OCI-M2 (cell line): ENCODE results near the gene KRT85.
"Not testable (repeated sequence)": the region's sequence is repeated elsewhere in the genome, so short reads cannot be mapped to it uniquely, and the experiment has no call there.

Source experiments
- DNase-seq: peaks from one replicate; lab custom pipeline; 2025; ENCODE audit not compliant: unreplicated experiment; lab: John Stamatoyannopoulos, UW

KRT85 gene

GRCh38 chr12:52327830-52328500 is 39.3 kb downstream of the KRT85 start:
- no peak for DNase-seq

GRCh38 chr12:52327052-52327829 is 40.0 kb downstream of the KRT85 start:
- DNase-seq = no peak

- DNase-seq = no peak
Observed at GRCh38 chr12:52324153-52324444, 43.2 kb downstream of the KRT85 start.

- DNase-seq = no peak
Observed at GRCh38 chr12:52323416-52324152, 43.7 kb downstream of the KRT85 start.

- DNase-seq = no peak
Observed at GRCh38 chr12:52323001-52323400, 44.3 kb downstream of the KRT85 start.

GRCh38 chr12:52322069-52322468 is 45.2 kb downstream of the KRT85 start:
- DNase-seq = no peak

- no peak for DNase-seq
Observed at GRCh38 chr12:52321418-52321817, 45.9 kb downstream of the KRT85 start.

GRCh38 chr12:52320784-52321400 is 46.4 kb downstream of the KRT85 start, which contains the start of gene KRT83:
Gene KRT83 (minus strand): TSS chr12:52321398. CDS start chr12:52321335, 63 bp downstream.
- DNase-seq = no peak

GRCh38 chr12:52319097-52319496 is 48.2 kb downstream of the KRT85 start:
- DNase-seq = no peak

- no peak for DNase-seq
Observed at GRCh38 chr12:52318241-52318990, 48.9 kb downstream of the KRT85 start.

GRCh38 chr12:52317468-52318052 is 49.7 kb downstream of the KRT85 start:
- DNase-seq = no peak

GRCh38 chr12:52316701-52317100 is 50.6 kb downstream of the KRT85 start:
- no peak for DNase-seq

GRCh38 chr12:52316290-52316689 is 51.0 kb downstream of the KRT85 start:
- DNase-seq = no peak

GRCh38 chr12:52315721-52316120 is 51.6 kb downstream of the KRT85 start:
- DNase-seq = not testable (repeated sequence)

GRCh38 chr12:52314511-52314910 is 52.8 kb downstream of the KRT85 start:
- DNase-seq = no peak

GRCh38 chr12:52313926-52314325 is 53.4 kb downstream of the KRT85 start:
- no peak for DNase-seq

GRCh38 chr12:52313461-52313860 is 53.8 kb downstream of the KRT85 start:
- no peak for DNase-seq

- DNase-seq = no peak
Observed at GRCh38 chr12:52312086-52312485, 55.2 kb downstream of the KRT85 start.

- DNase-seq = no peak
Observed at GRCh38 chr12:52311285-52311648, 56.0 kb downstream of the KRT85 start.

GRCh38 chr12:52310622-52311284 is 56.5 kb downstream of the KRT85 start:
- DNase-seq = no peak
